Fibroblast of lung (primary cell): ENCODE data around the gene CACNG4. TPM values are rescaled to one million over a fixed set of nuclear protein-coding genes. Genes with fewer than 3 reads are reported as not detected.

ENCODE experiments used
- DNase-seq, 2 donors: peaks; one replicate each; pipeline versions ENCODE4 v3.0.0 to v3.0.0-alpha.2; 2010; ENCODE audit warnings: low read depth in 2 of 2
- H2AFZ ChIP-seq: 2 replicates; pipeline ENCODE4 v1.5.1; 2012; ENCODE audit warnings: low read length, control low read depth, inconsistent platforms
- H3K27ac ChIP-seq: 2 replicates; pipeline ENCODE4 v1.5.1; 2011; ENCODE audit warnings: low read length, control low read depth; ENCODE audit not compliant: insufficient read depth
- H3K27me3 ChIP-seq: 2 replicates; pipeline ENCODE4 v1.5.1; 2011; ENCODE audit warnings: mild to moderate bottlenecking, low read length; ENCODE audit not compliant: control insufficient read depth, insufficient read depth
- H3K36me3 ChIP-seq: 2 replicates; pipeline ENCODE4 v1.5.1; 2011; ENCODE audit warnings: low read length; ENCODE audit not compliant: control insufficient read depth, insufficient read depth
- H3K4me1 ChIP-seq: 2 replicates; pipeline ENCODE4 v1.5.1; 2011; ENCODE audit warnings: low read length; ENCODE audit not compliant: control insufficient read depth, insufficient read depth; ENCODE audit errors: extremely low read depth
- H3K4me2 ChIP-seq: 2 replicates; pipeline ENCODE4 v1.5.1; 2011; ENCODE audit warnings: low read length, control low read depth; ENCODE audit not compliant: insufficient read depth; ENCODE audit errors: extremely low read depth
- H3K4me3 ChIP-seq, 4 experiments: fragments of 200-600 bp in 1 of 4; sonication (generic) in 1 of 4; replicated peaks in 1 of 4; 2 replicates each; pipeline ENCODE4 v1.5.1; 2011 to 2016; ENCODE audit warnings: low read length in 4 of 4, low read depth in 3 of 4, mild to moderate bottlenecking in 3 of 4, control low read depth in 2 of 4, inconsistent platforms in 1 of 4, mixed read lengths in 1 of 4; ENCODE audit not compliant: insufficient read depth in 1 of 4; ENCODE audit errors: control extremely low read depth in 1 of 4
- H3K79me2 ChIP-seq: 2 replicates; pipeline ENCODE4 v1.5.1; 2012; ENCODE audit warnings: mild to moderate bottlenecking, low read length, inconsistent platforms; ENCODE audit not compliant: control insufficient read depth, insufficient read depth
- H3K9ac ChIP-seq: 2 replicates; pipeline ENCODE4 v1.5.1; 2011; ENCODE audit warnings: mild to moderate bottlenecking, low read length, control low read depth; ENCODE audit not compliant: insufficient read depth
- H3K9me3 ChIP-seq: 2 replicates; pipeline ENCODE4 v1.5.1; 2012; ENCODE audit warnings: low read depth, low read length; ENCODE audit not compliant: control insufficient read depth, insufficient read depth
- H4K20me1 ChIP-seq: 2 replicates; pipeline ENCODE4 v1.5.1; 2011; ENCODE audit warnings: low read length; ENCODE audit not compliant: control insufficient read depth, insufficient read depth; ENCODE audit errors: extremely low read depth
- EZH2 ChIP-seq: IDR thresholded peaks from 2 replicates; pipeline ENCODE4 v1.5.1; 2012; ENCODE audit warnings: low read length, control low read depth, mild to moderate bottlenecking; ENCODE audit errors: missing control alignments
- polyA plus RNA-seq, 2 donors: library from polyadenylated mRNA; depleted of rRNA in 1 of 2; stranded (reverse) in 1 of 2; unstranded in 1 of 2; fragments of >200 nt; gene quantifications; 2 replicates each; pipeline ENCODE4 v1.2.1, GENCODE V29; 2011 to 2012; ENCODE audit warnings: missing spikeins in 1 of 2
- total RNA-seq: library from RNA; depleted of rRNA; stranded (reverse); fragments of >200 nt; gene quantifications from 2 replicates; pipeline ENCODE4 v1.2.1, GENCODE V29; 2014
- TF ChIP-seq, protein P1 (sequence below), 2 donors: IDR thresholded peaks in 1 of 2; conservative IDR thresholded peaks in 1 of 2; 1 replicate in 1 of 2; 2 replicates in 1 of 2; pipeline ENCODE4 v1.5.1; 2011 to 2012; ENCODE audit warnings: low read length in 2 of 2, control low read depth in 1 of 2, inconsistent platforms in 1 of 2, low read depth in 1 of 2, mild to moderate bottlenecking in 1 of 2

The CACNG4 gene
- total and polyA plus RNA-seq, 2 donors (not counting 1 experiment from before 2014, with no cell fraction given): not detected

DNA sequence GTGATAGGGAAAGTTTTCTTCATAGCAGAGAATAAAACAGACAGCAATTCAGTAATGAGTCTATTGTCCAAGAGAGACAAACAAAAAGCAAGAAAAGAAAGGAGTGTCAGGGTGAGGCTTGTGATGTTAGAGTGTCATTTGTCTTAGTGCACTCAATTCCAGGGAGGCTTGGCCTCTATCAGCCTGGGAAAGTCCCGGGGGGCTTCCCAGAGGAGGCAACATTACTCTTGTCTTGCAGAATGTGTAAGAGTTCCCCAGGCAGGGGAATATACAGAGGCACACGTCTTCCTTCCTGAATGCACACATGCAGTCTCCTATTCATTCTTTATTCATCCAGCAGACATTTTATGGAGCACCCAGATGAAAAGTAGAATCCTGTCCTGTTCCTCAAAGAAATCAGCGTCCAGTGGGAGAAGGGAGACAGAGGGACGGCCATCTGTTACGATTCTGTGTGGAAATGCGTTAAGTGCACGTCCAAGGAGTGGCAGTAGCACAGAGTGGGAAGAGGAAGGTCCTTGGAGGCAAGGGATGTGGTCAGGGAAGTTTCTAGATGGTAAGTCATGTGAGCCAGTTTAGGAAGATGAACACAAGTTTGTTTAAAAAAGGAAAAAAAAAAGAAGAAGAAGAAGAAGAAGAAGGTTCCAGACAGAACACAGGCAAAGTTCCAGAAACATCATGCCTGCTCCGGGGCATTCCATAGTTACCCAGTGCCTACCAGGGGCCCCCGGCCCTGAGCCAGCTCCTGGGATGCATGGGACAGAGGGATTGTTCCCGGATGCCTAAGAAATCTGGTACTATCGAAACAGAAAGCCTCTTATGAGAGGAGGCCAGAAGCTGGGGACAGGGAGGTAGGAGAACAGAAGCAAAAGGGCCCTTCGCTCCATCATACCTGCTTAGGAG, 21.1 kb downstream of the CACNG4 start:
- no peaks in the 10 kb centered on the region for H3K79me2 ChIP-seq
- H2AFZ ChIP-seq: no peak overlapping the region
- H3K4me3 ChIP-seq: no peak overlapping the region
- peaks cover 9% of the 10 kb centered on the region for H3K27me3 ChIP-seq
- no peaks in the 10 kb centered on the region for H3K36me3 ChIP-seq
- no peaks in the 10 kb centered on the region for H3K9me3 ChIP-seq
- no peaks in the 10 kb centered on the region for H4K20me1 ChIP-seq
- H3K4me1 ChIP-seq: no peaks in the 10 kb centered on the region
- TF ChIP-seq, protein P1, sequence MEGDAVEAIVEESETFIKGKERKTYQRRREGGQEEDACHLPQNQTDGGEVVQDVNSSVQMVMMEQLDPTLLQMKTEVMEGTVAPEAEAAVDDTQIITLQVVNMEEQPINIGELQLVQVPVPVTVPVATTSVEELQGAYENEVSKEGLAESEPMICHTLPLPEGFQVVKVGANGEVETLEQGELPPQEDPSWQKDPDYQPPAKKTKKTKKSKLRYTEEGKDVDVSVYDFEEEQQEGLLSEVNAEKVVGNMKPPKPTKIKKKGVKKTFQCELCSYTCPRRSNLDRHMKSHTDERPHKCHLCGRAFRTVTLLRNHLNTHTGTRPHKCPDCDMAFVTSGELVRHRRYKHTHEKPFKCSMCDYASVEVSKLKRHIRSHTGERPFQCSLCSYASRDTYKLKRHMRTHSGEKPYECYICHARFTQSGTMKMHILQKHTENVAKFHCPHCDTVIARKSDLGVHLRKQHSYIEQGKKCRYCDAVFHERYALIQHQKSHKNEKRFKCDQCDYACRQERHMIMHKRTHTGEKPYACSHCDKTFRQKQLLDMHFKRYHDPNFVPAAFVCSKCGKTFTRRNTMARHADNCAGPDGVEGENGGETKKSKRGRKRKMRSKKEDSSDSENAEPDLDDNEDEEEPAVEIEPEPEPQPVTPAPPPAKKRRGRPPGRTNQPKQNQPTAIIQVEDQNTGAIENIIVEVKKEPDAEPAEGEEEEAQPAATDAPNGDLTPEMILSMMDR (conservative IDR thresholded peaks at IDR 0.05 in 1 of 2, IDR thresholded peaks at IDR 0.05 in 1 of 2; ENCODE audit: low read depth in 1 of 2, low read length in 2 of 2): no peak
- no peak for TF ChIP-seq EZH2
- no peak for DNase-seq
- H3K9ac ChIP-seq: no peak overlapping the region
- H3K27ac ChIP-seq: no peak overlapping the region
- H3K4me2 ChIP-seq: no peak overlapping the region

DNA sequence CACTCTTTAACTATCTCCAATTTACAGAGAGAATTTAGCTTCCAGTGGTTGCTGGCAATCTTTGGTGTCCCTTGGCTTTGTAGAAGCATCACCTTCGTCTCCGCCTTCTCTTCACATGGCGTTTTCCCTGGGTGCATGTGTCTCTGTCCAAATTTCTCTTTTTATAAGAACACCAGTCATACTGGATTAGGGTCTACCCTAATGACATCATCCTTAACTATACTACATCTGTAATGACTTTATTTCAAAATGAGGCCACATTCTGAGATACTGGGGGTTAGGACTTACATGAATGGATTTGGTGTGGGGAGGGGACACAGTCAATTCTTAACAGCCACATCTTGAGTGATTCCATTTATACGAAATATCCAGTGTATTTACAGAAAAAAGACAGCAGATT, 22.2 kb downstream of the CACNG4 start:
- H3K27me3 ChIP-seq: peaks cover 9% of the 10 kb centered on the region
- no peak overlapping the region for H3K9ac ChIP-seq
- no peak overlapping the region for H2AFZ ChIP-seq
- H3K9me3 ChIP-seq: no peaks in the 10 kb centered on the region
- no peaks in the 10 kb centered on the region for H3K79me2 ChIP-seq
- DNase-seq: no peak
- H3K4me2 ChIP-seq: no peak overlapping the region
- no peak overlapping the region for H3K27ac ChIP-seq
- H3K4me1 ChIP-seq: no peaks in the 10 kb centered on the region
- no peaks in the 10 kb centered on the region for H3K36me3 ChIP-seq
- no peaks in the 10 kb centered on the region for H4K20me1 ChIP-seq
- TF ChIP-seq, protein P1 (conservative IDR thresholded peaks at IDR 0.05 in 1 of 2, IDR thresholded peaks at IDR 0.05 in 1 of 2; ENCODE audit: low read depth in 1 of 2, low read length in 2 of 2): no peak
- no peak for TF ChIP-seq EZH2
- H3K4me3 ChIP-seq: no peak overlapping the region

DNA sequence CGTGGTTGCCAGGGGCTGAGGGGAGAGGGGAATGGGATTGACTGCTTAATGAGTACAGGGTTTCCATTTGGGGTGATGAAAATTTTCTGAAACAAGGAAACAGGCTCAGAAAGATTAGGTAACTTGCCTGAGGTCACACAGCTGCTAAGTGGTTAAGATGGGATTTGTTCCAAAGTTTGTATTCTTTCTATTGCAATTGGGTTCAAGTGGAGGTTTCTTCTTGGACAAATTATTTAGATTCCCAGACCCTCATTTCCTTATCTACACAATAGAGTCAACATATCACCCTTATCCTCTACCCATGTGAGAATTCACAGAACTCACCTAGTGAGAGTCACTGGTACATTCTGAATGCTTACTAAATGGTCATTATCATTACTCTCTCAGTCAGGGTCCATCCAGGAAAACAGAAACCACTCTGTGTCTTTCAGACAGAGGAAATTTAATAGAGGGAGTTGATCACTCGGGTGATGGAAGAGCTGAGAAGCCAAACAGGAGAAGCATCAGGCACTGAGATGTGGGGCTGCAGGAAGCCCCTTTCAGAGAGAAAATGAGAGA, 22.6 kb downstream of the CACNG4 start:
- H4K20me1 ChIP-seq: no peaks in the 10 kb centered on the region
- DNase-seq: no peak
- H2AFZ ChIP-seq: no peak overlapping the region
- H3K79me2 ChIP-seq: no peaks in the 10 kb centered on the region
- no peaks in the 10 kb centered on the region for H3K9me3 ChIP-seq
- H3K27me3 ChIP-seq: peaks cover 9% of the 10 kb centered on the region
- no peak overlapping the region for H3K27ac ChIP-seq
- no peaks in the 10 kb centered on the region for H3K4me1 ChIP-seq
- no peak overlapping the region for H3K9ac ChIP-seq
- H3K36me3 ChIP-seq: no peaks in the 10 kb centered on the region
- TF ChIP-seq EZH2: no peak
- TF ChIP-seq, protein P1 (conservative IDR thresholded peaks at IDR 0.05 in 1 of 2, IDR thresholded peaks at IDR 0.05 in 1 of 2; ENCODE audit: low read depth in 1 of 2, low read length in 2 of 2): no peak
- H3K4me3 ChIP-seq: no peak overlapping the region
- H3K4me2 ChIP-seq: no peak overlapping the region
